HG03521 (cell line): ENCODE data around the gene IQCM.

Experiments used
- ATAC-seq: cut with Tn5 transposase; IDR thresholded peaks from one replicate; pipeline ENCODE4 v1.9.1; 2021; ENCODE audit warnings: mild to moderate bottlenecking, moderate library complexity; ENCODE audit not compliant: unreplicated experiment

The IQCM gene

GRCh38 chr4:149713031-149713430, 102.6 kb downstream of the IQCM start:
- ATAC-seq: no peak

DNA sequence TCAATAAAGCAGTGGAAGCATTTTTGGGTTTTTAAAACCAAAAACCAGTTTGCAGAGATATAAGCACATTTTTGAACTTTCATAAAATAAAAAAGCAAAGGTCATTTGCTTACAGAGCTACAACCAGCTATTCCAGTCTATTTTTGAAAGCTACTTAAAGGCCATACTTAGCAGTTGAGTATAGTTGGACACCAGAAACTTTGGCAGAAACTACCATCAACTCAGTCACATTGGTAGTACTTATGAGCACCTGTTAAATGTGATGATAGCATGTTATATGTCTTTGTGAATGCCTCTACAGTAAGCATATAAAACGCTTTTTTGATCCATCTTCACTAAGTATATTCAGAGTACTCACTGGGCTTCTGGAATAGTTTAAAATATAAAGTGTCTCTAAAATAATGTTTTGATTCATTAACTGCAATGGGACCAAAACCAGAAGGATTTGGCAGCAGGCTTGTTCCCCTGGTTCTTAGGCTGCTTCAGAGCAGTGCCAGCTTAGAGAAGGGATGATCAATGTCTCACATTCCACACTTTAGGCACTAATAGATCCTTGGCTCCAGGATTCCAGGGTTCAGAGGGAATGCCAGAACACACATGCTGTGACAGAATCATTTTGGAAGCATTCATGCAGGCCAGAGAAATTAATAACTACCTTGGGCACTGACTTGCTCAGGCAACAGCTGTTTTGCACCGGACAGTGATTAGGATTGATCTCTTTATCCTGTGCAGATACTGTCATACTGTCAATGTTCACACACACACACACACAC, 103.9 kb downstream of the IQCM start:
- ATAC-seq: no peak

DNA sequence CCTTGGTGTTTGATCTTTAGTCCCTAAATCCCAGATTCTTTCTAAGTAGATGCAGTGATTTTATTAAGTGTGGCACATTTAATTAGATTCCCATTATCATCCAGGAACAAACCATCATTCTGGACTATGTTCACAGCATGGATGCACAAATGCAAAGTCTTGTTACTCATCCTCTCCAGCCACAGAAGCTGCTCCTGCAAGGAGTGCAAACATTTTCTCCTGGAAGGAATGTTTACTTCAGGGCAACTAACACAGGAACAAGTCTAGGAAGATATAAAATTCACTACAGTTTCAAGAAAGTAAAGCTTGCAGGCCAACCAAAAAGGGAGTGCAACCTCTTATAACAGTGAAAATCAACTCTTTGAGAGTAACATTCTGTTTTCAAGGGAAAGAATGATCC, 106.0 kb downstream of the IQCM start:
- no peak for ATAC-seq

DNA sequence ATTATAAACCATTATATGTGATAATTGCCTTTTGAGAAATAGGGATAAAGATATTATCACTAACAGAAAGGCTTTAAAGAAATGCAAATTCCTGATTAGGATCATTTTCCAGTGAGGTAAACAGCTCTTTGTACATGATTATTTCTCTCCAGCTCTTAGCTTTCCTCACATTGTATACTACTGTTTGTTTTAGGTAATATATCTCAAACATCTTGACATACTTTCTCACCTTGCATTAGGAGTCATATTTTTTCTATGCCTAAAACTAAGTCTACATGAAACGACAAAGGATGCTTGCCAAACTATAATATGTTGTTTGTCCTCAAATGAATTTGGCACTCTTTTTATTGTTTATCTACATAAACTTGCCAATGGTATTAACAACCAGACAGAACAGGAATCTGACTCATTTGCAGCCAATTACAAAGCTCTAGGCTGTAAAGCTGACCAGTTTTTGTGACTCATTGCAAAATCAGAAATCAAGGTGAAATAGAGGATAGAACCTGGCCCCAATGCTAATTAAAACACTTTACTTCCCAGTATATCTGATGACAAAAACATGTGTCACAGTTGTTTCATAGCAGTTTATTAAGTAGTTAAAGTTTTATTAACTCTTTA, 107.0 kb downstream of the IQCM start:
- no peak for ATAC-seq

DNA sequence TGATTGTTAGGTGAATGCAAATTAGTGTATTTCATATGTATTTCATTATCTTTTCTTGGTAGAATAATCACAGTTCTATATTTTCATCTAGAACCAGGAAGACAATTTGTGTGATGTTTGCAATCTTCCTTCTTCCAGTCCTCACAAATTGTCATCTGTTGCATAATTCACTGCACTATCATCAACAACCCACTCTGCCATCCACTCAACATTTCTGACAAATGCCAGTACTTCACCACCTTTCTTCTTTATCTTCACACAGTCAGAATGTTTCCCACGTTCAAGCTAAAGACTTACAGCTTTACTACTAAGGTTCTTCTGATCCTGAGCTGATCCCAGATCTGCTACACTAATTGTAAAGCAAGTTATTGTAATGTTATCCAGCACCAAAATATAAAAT, 107.8 kb downstream of the IQCM start:
- no peak for ATAC-seq

DNA sequence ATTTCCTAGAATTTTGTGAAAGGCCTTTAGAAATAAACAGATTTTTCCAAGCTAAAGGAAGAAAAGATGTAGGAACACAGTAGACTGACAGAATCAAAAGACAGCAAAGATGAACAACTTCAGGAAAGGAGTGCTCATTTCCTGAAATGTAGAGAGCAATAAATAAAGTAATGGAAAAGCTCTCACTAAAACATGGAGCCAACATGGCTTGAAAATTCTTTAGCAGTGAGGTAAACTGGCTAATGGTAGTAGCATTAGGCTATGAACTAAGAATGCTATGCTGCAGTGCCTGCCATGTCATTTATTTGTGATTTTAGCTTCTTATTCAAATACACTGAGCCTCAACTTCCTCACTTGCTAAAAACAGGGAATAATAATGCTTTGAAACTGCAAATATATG, 108.7 kb downstream of the IQCM start:
- no peak for ATAC-seq

- ATAC-seq: no peak
Observed at GRCh38 chr4:149702414-149703293, 113.0 kb downstream of the IQCM start.

GRCh38 chr4:149701435-149702156, 114.0 kb downstream of the IQCM start:
- no peak for ATAC-seq

DNA sequence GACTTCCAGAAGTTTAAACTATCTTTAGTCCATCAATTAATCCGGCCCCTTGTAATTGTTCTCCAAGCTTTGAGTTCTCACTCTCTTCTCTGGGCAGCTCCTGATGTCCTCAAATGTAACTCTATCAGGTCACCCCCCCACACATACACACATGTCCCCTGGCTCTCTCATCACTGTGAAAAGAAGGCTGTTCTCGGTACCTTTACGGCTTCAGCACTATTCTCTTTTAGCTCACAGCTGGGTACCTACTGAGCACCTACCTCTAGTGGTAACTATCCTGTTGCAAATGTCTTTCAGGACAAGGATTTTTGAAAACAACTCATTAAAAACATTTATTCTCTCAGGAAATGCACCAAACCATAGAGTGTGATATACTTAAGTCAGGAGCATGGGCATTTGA, 115.4 kb downstream of the IQCM start:
- no peak for ATAC-seq

GRCh38 chr4:149699642-149700041, 116.0 kb downstream of the IQCM start:
- no peak for ATAC-seq

DNA sequence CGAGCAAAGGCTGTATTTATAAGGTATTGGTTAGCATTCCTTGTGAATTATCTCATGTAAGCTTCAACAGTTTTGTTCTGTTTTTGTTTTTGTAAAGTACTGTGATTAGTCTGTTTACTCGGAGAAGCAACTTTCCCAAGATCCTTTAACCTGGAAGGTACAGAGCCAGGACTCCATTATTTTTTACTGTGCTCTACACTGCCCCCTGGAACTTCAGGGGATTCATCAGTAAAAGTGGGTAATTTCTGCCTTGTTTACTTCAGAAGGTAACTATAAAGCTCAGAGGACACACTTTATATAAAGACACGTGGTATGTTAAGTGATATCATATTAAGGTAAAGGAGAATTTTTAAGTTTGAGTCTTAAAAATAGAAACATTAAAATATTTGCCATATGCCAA, 124.9 kb downstream of the IQCM start:
- ATAC-seq: no peak

DNA sequence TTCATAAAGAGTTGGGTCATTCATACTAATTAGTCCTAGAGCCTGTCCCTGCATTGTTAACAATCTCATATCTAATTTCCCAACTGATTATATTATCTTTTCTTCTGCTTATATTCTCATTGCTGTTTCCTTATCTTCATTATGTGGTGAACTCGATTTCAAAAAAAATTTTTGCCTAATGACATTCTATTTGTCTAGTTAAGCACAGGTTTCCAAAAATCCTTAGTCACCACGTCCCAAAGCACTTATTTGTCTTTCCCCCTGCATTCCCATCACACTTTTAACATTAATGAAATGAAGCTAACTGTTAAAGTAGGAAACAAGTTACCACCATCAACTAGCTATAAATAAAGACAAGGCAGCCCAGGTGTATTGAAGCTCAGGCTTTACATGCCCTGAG, 131.1 kb downstream of the IQCM start:
- ATAC-seq: no peak

- no peak for ATAC-seq
Observed at GRCh38 chr4:149676076-149676475, 139.6 kb downstream of the IQCM start.

GRCh38 chr4:149645790-149646189, 169.9 kb downstream of the IQCM start:
- no peak for ATAC-seq

DNA sequence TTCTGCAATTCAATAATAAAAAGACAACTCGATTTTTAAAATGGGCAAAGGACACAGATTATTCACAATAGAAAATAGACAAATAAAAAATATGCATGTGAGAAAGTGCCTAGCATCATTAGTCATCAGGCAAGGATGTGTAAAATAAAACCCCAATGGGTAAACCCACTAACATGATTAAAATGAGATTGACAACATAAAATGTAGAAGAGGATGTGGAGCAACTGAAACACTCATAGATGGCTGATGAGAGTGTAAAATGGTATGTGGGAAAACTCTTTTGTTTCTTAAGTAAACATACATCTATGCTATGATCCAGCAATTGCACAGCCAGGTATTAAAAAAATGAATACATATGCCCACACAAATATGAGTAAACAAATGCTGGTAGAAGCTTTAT, 177.6 kb downstream of the IQCM start:
- ATAC-seq: no peak

- no peak for ATAC-seq
Observed at GRCh38 chr4:149634368-149634767, 181.3 kb downstream of the IQCM start.

GRCh38 chr4:149631629-149632028, 184.0 kb downstream of the IQCM start:
- no peak for ATAC-seq

- ATAC-seq: no peak
Observed at GRCh38 chr4:149630064-149630463, 185.6 kb downstream of the IQCM start.

- ATAC-seq: no peak
Observed at GRCh38 chr4:149605601-149606378, 209.9 kb downstream of the IQCM start.

- no peak for ATAC-seq
Observed at GRCh38 chr4:149604827-149605226, 210.8 kb downstream of the IQCM start.
